Measurements from ENCODE around the gene CERS1. TPM values are rescaled to one million over a fixed set of nuclear protein-coding genes. Genes with fewer than 3 reads are reported as not detected.

CERS1 gene, protein sequence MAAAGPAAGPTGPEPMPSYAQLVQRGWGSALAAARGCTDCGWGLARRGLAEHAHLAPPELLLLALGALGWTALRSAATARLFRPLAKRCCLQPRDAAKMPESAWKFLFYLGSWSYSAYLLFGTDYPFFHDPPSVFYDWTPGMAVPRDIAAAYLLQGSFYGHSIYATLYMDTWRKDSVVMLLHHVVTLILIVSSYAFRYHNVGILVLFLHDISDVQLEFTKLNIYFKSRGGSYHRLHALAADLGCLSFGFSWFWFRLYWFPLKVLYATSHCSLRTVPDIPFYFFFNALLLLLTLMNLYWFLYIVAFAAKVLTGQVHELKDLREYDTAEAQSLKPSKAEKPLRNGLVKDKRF
- 0.45 TPM in 1 of 2 replicates, not detected in the other for total RNA-seq (2014; rRNA removed; shearing (Covaris generic))

DNA sequence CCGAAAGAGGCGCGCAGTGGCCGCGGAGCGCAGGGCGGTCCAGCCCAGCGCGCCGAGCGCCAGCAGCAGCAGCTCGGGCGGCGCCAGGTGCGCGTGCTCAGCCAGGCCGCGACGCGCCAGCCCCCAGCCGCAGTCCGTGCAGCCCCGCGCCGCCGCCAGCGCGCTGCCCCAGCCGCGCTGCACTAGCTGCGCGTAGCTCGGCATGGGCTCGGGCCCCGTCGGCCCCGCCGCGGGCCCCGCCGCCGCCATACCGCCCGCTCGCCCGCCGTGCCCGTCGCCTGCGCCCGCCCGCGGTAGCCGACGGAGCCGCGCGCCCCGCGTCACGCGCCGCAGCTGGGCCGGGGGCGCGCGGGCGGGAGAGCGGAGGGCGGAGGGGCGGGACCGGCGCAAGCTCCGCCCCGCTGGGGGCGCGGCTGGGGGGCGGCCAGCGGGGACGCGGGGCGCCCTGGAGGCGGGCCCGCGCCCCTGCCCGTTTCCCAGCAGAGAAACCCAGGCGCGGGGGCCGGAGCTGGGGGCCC lies at the start of gene CERS1:
Gene CERS1 (minus strand): TSS at position 335 of the 518 bp plus-strand sequence. CDS start 86 bp downstream, at position 249.
- DNase-seq (ENCODE audit: low read depth): no peak

DNA sequence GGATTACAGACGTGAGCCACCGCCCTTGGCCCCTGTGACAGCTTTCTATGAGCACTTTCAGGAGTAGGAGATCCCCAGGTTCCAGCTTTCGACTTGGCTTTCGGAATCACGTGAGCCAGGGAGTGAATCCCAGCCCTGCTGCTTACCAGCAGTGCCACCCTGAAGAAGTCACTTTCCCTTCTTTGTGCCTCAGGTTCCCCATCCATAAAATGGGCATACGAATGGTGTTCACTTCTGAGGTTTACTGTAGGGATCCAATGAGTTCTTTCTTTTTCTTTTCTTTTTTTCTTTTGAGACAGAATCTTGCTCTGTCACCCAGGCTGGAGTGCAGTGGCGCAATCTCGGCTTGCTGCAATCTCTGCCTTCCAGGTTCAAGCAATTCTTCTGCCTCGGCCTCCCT lies 49.3 kb upstream of the CERS1 start:
- DNase-seq (ENCODE audit: low read depth): no peak

DNA sequence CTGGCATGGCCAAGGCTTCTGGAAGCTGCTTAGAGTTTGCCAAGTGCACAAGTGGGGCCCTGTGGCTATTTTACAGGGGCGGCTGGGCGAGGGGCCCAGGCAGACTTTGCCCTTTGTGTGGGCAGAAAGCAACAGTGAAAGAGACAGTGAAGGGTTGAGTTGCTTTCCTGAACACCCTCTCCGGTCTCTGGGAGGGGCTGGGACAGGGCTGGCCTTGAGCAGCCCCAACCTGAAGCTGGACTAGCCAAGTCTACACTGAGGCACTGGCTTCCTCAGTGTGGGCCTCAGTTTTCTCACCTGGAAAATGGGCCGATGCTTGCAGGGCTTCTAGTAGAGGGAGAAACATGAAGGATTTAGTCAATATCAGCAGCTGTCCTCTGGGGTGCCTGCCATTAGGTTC lies 47.5 kb upstream of the CERS1 start:
- DNase-seq (ENCODE audit: low read depth): no peak

DNA sequence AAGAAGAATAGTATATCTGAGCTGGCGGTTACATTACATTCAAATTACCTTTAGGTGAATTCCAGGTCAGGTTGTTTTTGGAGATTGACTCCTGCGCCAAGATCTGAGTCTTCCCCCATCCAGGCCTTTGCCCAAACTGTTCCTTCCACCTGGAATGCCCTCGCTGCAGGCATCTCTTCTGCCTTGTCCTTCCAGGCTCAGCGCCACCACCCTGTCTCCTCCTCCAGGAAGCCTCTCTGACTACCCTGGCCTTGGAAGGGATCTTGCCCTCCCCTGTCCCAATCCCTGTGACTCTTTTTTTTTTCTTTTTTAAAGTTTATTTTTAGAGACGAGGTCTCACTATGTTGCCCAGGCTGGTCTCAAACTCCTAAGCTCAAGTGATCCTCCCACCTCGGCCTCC lies 46.7 kb upstream of the CERS1 start:
- no peak for DNase-seq (ENCODE audit: low read depth)

DNA sequence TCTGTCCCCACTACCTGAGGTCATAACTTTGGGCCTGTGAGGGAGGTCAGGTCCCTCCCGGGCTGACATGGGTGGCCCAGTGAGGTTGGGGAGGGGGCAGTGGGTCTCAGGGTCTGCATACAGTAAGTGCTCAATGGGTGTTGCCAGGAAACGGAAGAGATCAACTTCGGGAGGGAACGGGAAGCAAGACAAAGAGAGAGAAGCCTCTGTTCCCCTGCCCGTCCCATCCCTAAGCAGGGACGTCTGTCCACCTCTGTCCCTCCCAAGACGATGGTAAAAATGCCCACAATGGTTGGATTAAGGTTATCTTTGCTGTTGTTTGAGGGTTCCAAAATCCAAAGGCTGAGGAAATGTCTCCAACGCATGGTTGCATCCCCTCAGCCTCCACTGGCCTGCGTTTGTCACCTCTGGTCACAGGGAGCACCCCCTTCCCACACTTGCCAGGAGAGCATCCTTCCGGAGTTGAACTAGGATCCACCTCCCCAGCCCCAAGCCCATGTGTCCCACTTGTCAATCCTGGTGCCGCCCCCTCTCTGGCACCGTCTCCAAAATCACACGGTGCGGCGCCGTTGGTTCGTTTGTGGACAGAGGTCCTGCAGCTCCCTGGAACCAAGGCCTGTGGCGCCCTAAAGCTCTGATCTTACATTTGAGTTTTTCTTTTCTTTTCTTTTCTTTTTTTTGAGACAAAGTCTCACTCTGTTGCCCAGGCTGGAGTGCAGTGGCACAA lies 45.8 kb upstream of the CERS1 start:
- no peak for DNase-seq (ENCODE audit: low read depth)

DNA sequence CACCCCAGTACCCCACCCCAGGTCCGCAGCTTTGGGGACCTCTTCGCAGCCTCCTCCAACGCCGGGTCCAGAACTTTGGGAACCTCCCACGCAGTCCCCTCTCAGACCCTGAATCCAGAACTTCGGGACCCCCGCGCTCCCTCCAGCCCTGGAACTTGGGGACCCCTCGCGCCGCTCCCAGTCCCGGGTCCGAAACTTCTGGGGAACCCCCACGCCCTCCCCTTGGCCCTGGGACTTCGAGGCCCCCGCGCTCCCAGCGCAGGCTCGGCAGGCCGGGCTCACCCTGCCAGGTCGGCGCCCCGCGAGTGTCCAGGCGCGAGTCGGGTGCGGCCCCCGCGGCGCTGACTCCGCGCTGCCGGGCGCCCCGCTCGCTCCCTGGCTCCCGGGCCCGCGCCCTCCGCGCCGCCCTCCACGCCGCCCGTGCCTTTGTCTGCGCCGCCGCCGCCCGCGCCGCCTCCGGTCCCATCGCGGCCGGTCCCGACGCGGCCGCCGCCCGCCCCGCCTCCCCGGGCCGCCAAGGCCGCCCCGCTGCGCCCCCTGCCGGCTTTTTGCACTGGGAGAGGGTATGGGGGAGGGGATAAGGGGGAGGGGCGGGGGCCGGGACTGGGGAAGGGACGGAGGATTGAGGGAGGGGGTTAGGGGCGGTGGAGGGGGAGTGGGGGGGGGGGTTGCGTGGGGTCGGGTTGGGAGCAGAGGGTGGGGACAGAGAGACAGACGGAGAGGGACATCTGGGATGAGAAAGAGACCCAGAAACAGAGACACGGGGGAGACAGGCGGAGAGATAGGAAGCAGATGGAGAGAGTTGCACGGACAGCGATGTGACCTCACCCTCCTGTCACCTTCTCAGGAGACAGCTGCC lies 45.0 kb upstream of the CERS1 start, which contains the start of gene HOMER3:
Gene HOMER3 (minus strand): TSS at position 449 of the 859 bp plus-strand sequence. CDS start 2,235 bp downstream, outside the sequence.
- DNase-seq (ENCODE audit: low read depth): peak; percentile 79

DNA sequence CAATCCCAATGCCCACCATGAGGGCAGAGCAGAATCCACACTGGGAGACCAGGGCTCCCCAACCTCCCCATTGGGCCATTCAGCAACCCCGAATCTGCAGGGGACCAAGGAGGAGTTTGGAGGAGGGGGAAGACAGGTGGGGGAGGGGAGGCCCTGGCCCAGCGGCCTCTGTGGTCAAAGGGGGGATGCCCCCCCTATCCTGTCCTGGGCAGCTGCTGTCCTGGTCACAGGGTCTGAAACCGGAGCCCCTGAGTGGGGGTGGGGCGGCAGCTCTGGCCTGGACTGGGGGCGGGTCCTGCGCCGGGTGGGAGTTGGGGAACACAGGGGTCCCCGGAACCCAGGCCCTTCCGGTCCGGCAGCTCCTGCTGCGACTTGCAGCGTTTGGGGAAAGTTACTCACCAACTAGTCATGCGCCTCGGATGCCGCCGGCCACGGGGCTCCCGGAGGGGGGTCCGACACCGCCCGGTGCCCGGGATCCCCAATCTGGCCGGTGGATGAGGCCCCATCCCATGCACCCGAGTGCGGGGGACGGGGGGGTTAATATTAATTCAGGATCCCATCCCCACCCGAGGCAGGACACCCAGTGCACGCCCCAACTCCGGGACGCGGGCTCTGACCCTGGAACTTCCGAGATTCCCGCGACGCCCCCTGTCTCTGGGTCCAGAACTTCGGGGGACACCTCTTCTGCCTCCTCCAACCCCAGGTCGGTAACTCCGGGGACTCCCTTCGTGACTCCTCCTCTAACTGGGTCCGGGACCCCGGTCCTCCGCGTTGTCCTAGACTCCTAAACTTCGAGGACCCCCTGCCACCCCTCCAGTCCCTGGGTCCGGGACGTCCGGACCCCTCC lies 44.2 kb upstream of the CERS1 start:
- DNase-seq (ENCODE audit: low read depth): peak; percentile 66

DNA sequence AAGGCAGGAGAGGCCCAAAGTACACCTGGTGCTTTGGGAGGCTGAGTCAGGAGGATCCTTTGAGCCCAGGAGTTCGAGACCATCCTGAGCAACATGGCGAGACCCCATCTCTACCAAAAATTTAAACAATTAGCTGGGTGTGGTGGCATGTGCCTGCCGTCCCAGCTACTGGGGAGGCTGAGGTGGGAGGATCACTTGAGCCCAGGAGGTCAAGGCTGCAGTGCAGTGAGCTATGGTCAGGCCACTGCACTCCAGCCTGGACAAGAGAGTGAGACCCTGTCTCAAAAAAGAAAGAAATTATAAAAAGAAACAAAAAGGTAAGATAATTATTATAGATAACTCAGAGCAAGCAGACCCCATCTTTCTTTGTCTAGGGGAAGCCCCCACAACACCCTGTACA lies 43.2 kb upstream of the CERS1 start:
- DNase-seq (ENCODE audit: low read depth): no peak

DNA sequence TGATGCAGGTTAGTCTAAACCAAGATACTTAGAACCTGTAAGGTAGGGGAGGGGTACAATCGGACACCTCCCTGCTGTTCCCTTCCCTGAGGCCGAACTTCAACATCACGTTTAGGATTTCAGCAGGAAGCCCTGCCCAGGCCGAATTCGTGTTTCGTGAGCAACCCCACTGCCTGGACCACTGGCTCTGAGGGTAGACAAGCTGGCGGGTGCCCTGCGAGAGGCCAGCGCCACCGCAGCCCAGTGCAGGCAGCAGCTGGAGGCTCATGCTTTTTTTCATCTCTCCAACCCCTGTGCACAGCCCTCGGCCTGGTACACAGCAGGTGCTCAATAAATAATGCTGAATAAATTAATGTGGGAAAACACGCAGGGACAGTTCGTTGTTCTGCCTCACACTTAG lies 37.3 kb upstream of the CERS1 start:
- DNase-seq (ENCODE audit: low read depth): no peak

DNA sequence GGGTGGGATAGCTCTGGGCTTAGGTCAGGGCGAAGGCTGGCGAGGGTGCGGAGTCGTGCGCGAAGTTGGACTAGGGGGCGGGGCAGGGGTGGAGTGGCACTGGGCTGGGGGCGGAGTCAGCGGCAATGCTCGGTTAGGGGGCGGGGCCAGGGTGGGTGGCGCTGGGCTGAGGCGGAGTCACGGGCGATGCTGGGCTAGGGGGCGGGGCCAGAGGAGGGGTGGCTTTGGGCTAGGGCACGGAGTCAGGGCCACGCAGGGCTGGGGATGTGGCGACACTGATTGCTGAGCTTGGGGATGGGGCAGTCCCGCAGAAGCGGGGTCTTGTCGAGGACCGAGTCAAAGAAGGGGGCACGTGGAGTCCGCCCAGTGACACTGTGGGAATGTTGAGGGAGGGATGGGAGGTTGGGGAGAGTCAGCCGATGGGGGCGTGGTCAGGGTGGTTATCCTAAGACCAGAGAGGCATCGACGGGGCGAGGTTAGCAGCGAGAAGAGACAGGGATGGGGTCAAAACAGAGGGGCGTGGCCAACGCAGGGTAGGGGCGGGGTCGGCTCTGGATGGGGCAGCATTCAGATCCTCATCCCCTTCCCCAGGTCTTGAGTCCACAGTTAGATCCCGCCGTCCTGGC lies 36.4 kb upstream of the CERS1 start:
- peak; percentile 57 for DNase-seq (ENCODE audit: low read depth)

DNA sequence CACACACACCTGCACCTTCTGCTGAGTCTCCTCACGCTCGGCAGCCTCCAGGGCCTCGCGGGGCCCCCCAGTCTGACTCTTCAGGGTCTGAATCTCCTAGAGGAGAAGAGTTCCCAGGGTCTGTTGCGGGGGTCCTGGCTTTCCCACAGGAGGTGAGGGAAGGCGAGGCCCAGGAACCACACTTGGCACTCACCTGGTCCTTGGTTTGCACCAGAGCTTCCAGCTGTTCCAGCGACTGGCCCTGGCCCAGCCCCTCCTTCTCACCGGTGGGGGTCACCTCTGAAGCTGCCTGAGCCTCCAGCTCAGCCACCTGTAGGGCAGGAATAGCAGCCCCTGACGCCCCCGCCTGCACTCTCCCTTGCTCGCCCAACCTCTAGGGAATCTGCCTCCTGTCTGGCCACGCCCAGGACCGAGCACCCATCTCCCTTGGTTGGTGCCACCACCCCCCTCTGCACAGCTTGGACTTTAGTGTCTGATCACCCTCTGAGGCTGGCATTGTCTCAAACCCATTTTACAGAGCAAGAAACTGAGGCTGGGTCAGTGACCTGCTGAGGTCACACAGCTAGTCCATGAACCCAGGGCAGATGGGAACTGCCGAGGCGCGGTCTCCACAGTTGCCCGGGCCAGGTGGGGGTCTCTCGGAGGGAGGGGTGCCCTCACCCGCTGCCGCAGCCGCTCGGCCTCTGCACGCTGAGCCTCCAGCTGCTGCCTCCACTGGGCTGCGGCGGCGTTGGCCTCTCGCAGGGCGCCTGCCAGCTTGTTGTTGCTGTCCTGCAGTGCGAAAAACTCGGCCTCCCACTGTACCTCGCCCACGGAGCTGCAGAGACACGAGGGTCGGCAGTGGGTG lies 35.6 kb upstream of the CERS1 start:
- DNase-seq (ENCODE audit: low read depth): no peak

DNA sequence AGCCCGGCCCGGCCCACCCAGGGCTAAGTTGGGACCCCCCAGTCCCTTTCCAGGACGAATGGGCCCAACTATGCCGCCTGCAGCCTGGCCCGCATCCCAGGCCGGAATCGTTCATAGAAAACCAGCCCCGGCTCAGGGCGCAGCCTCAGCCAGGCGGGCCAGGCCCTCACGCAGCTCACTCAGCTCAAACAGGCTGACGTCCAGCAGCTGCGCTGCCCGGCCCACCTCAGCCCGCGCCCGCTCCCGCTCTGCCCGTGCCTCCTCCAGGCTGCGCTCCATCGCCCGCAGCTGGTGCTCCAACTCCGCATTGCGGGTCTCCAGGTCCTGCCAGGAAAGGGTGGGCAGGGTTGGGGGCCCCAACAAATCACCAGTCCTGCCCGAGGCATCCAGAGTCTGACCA lies 33.4 kb upstream of the CERS1 start:
- no peak for DNase-seq (ENCODE audit: low read depth)

DNA sequence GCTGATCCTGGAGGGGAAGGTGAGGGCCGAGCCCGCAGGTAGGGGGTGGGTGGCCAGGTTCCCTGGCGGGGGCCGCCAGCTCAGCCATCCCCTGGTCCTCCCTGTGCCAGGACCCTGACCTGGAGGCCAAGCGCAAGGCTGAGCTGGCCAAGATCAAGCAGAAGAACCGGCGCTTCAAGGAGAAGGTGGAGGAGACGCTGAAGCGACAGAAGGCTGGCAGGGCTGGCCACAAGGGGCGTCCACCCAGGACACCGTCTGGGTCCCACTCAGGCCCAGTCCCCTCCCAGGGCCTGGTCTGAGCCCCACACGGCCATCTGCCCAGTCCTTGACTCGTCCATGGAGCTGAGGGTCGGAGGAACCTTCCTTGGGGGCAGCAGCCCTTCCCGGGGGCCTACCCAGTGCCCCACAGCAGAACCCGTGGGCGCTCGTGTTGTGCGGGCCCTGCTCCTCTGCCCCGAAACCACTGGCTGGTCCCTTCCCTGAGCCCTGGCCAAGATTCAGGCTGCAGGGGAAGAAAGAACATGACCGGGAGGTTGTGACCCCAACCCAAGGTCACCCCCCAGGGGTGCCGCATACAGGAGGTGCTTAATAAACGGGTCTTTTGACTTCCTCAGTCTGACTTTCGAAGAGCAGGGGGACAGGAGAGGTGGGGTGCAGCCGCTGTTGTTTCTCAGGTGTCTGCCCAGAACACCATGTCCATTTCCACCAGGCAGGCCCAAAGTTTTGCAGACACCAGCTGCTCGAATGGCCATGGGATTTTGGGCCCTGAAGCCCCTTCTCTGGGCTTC lies 32.3 kb upstream of the CERS1 start:
- no peak for DNase-seq (ENCODE audit: low read depth)

DNA sequence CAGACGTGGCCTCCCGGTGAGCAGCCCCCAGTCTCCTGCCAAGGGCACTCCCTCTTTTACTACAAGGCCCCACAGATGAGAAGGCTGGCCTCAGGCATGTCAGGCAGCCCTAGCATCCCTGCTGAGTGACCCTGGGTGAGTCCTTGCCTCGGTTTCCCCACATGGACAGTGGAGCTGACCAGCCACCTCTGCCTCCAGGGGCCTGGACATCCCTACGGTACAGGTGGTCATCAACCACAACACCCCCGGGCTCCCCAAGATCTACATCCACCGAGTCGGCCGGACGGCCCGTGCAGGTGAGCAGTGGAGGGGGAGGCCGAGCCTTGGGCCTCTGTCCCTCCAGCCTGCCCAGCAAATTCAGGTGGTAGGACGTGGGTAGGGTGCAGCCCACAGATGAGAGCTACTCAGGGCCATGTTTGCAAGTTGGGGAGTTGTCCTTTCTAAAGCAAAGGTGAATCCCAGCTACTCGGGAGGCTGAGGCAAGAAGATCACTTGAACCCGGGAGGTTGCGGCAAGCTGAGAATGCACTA lies 28.8 kb upstream of the CERS1 start:
- DNase-seq (ENCODE audit: low read depth): no peak

DNA sequence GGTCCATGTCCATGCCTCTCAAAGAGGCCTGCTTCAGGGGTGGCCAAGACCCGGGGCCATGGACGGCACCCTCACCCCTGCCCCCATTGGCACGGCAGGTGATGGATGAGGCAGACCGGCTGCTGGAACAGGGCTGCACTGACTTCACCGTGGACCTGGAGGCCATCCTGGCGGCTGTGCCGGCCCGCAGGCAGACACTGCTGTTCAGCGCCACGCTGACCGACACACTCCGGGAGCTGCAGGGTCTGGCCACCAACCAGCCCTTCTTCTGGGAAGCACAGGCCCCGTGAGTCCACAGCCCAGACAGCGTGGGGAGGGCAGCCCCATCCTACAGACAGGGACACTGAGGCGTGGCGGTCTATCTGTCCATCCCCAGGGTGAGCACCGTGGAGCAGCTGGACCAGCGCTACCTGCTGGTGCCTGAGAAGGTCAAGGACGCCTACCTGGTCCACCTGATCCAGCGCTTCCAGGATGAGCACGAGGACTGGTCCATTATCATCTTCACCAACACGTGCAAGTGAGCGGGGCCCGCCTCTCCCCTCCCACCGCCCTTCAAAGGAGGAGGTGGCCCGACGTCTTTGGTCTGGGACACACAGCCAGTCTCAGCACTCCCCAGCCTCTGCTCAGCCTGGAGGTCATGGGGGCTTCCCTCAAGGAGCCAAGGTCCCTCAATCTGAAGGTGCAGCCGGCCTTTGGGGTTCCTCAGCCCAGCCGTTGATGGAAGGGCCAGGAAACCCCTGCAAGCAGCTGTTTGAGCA lies 26.4 kb upstream of the CERS1 start:
- DNase-seq (ENCODE audit: low read depth): no peak

DNA sequence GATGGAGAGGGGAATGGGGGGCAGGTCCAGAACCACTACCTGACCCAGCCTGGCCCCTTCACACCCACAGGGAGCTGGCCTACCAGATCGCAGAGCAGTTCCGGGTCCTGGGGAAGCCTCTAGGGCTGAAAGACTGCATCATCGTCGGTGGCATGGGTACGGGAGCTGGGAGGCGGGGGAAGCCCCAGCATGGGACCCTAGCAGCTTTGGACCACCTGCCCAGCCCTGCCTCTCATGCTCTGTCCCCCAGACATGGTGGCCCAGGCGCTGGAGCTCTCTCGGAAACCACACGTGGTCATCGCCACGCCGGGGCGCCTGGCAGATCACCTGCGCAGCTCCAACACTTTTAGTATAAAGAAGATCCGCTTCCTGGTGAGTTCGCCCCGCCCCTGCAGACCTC lies 25.6 kb upstream of the CERS1 start:
- no peak for DNase-seq (ENCODE audit: low read depth)

DNA sequence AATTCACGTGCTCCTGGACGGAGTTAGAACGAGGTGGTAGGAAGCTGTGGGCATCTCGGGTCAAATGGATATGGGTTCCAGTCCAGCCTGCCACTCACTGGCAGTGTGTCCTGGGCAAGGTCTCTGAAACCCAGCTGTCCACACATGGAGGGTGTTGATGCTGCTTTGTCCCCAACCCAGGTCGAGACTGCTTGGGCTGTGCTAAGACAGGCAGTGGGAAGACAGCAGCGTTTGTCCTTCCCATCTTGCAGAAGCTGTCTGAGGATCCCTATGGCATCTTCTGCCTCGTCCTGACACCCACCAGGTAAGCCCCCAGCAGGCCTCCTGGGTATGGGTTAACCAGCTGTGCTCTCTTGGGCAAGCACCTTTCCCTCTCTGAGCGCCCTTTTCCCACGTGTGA lies 24.4 kb upstream of the CERS1 start:
- no peak for DNase-seq (ENCODE audit: low read depth)

DNA sequence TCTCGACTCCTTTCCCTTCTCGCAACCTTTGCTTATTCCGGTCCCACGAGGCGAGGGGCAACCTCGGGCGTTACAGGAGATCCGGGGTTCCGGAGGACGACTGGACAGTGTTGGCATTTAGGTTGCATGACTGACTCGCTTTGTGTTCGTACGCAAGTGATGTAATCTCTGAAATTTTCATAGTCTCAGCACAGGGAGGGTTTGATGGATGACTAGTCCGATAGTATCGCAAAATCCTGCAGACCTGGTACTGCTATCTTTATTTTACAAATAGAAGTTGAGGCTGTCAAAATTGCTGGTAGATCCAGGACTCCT lies 23.9 kb upstream of the CERS1 start:
- DNase-seq (ENCODE audit: low read depth): no peak
